Lower leg skin (tissue), 3 donors: ENCODE results near the gene RPS27.

ENCODE experiments used
- CTCF ChIP-seq, 3 donors: fragments of 450-650 bp; IDR thresholded peaks; one replicate each; pipeline ENCODE4 v1.5.1; 2016; ENCODE audit warnings: antibody characterized with exemption in 3 of 3, mild to moderate bottlenecking in 3 of 3, moderate library complexity in 2 of 3
- POLR2A ChIP-seq, 2 donors: fragments of 450-650 bp; IDR thresholded peaks; one replicate each; pipeline ENCODE4 v1.6.1; 2016 to 2017; ENCODE audit warnings: antibody characterized with exemption in 2 of 2, mild to moderate bottlenecking in 1 of 2, moderate library complexity in 1 of 2

GRCh38 chr1:153945131-153945794 lies 45.3 kb upstream of the RPS27 start:
- TF ChIP-seq CTCF (IDR thresholded peaks at IDR 0.05) (no peak), POLR2A (IDR thresholded peaks at IDR 0.05) (no peak)
